ENCODE data around the gene PCSK5.
A peak's percentile ranks its signal among the peaks of the same experiment; 100 is the strongest.

Gene PCSK5

DNA sequence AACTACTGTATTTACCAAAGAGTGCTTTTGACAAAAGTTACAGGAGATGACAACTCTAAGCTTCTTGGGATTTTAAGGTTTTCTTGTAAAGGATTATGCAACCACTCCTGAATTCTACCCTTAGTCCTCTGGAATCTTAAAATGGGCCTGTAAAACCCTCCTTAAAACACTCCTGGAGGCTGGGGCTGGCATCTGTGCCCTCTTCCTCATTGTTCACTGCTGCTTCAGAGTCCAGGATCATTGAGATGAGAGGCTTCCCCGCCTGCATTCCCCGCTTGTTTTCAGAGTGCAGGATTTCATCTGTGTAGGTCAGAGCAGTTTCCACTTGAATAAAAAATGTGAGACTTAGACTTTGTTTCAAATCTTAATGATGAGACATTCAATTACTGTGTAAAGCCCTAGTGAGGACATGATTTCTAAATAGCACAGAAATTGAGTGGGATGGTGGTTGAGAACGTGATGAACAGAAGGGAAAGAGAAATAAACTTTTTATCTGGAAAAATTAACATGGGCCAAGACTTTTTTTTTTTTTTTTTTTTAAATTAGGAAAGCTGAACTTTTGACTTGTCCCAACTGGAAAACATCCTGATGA is 40.4 kb downstream of the PCSK5 start:
- TF ChIP-seq, protein P1, sequence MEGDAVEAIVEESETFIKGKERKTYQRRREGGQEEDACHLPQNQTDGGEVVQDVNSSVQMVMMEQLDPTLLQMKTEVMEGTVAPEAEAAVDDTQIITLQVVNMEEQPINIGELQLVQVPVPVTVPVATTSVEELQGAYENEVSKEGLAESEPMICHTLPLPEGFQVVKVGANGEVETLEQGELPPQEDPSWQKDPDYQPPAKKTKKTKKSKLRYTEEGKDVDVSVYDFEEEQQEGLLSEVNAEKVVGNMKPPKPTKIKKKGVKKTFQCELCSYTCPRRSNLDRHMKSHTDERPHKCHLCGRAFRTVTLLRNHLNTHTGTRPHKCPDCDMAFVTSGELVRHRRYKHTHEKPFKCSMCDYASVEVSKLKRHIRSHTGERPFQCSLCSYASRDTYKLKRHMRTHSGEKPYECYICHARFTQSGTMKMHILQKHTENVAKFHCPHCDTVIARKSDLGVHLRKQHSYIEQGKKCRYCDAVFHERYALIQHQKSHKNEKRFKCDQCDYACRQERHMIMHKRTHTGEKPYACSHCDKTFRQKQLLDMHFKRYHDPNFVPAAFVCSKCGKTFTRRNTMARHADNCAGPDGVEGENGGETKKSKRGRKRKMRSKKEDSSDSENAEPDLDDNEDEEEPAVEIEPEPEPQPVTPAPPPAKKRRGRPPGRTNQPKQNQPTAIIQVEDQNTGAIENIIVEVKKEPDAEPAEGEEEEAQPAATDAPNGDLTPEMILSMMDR (conservative IDR thresholded peaks at IDR 0.05; ENCODE audit: low read depth, low read length): no peak
- peak; percentile 17 for DNase-seq (ENCODE audit: low read depth)
- no peak overlapping the region for H3K4me3 ChIP-seq (ENCODE audit: low read depth, low read length)

DNA sequence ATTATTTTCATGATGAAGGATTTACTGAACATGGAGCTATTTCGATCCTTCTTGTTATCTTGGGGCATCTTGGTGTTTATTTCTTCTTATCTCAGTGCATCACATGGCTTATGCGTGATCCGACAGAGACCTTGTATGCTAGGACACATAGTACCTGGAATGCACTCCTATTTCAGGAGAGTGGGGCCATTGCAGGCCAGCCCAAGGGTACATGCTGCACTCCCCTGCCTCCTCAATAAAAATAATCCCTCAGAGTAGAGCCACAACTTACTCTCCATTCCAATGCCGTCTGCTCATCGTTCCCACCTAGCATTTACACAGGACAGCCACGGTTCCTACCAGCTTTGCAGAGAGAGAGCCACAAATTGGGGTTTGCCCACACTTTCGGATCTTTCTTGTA is 43.5 kb downstream of the PCSK5 start:
- DNase-seq (ENCODE audit: low read depth): no peak
- TF ChIP-seq, protein P1 (conservative IDR thresholded peaks at IDR 0.05; ENCODE audit: low read depth, low read length): no peak
- no peak overlapping the region for H3K4me3 ChIP-seq (ENCODE audit: low read depth, low read length)

DNA sequence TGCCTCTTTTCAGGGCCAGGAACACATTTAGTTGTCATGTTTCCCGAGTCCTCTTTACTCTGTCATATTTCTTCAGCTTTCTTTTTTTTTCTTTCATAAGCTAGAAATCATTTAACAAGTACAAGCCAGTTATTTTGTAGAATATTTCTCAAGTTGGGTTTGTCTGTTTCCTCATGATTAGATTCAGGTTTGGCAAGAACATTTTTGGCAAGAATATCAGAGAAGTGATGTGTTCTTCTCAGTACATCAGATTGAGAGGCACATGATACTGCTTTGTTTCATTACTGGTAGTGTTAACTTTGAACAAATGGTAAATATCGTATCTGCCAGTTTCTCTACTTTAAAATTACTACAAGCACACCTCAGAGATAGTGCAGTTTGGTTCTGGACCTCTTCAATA is 45.1 kb downstream of the PCSK5 start:
- TF ChIP-seq, protein P1 (conservative IDR thresholded peaks at IDR 0.05; ENCODE audit: low read depth, low read length): no peak
- no peak for DNase-seq (ENCODE audit: low read depth)
- H3K4me3 ChIP-seq (ENCODE audit: low read depth, low read length): no peak overlapping the region

DNA sequence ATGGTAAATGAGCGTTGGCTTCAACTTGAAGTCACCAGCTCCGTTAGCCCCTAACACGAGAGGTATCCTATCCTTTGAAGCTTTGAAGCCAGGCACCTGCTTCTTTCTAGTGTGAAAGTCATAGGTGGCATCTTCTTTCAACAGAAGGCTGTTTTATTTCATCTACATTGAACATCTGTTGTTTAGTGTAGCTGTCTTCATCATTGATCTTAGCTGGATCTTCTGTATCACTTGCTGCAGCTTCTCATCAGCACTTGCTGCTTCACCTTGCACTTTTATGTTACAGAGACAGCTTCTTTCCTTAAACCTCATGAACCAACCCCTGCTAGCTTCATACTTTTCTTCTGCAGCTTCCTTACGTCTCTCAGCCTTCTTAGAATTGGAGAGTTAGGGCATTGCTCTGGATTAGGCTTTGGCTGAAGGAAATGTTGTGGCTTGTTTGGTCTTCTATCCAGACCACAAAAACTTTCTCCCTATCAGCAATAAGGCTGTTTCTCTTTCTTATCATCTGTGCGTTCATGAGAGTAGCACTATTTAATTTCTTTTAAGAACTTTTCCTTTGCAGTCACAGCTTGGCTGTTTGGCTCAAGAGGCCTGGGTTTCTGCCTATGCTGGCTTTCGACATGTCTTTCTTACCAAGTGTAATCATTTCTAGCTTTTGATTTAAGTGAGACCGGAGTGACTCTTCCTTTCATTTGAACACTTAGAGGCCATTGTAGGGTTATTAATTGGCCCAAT is 47.2 kb downstream of the PCSK5 start:
- TF ChIP-seq, protein P1 (conservative IDR thresholded peaks at IDR 0.05; ENCODE audit: low read depth, low read length): no peak
- H3K4me3 ChIP-seq (ENCODE audit: low read depth, low read length): no peak overlapping the region
- no peak for DNase-seq (ENCODE audit: low read depth)

DNA sequence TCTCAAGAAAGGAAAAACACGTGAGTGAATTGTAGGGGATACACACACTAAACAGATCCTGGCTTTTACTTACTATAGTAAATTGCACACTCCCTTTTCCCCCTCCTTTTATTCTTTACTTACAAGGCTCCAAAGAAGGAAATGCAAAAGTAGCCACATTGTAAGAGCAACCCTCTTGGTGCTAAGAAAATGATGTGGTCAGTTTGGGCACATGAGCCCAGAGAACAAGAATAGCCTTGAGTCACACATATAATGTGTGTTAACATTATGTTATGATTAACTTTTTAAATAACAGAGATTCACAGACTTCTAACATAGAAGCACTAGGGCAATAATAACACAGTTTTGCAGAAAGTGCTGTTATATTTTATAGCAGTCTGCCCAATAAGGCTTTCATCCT is 48.5 kb downstream of the PCSK5 start:
- no peak for DNase-seq (ENCODE audit: low read depth)
- no peak overlapping the region for H3K4me3 ChIP-seq (ENCODE audit: low read depth, low read length)
- TF ChIP-seq, protein P1 (conservative IDR thresholded peaks at IDR 0.05; ENCODE audit: low read depth, low read length): no peak

DNA sequence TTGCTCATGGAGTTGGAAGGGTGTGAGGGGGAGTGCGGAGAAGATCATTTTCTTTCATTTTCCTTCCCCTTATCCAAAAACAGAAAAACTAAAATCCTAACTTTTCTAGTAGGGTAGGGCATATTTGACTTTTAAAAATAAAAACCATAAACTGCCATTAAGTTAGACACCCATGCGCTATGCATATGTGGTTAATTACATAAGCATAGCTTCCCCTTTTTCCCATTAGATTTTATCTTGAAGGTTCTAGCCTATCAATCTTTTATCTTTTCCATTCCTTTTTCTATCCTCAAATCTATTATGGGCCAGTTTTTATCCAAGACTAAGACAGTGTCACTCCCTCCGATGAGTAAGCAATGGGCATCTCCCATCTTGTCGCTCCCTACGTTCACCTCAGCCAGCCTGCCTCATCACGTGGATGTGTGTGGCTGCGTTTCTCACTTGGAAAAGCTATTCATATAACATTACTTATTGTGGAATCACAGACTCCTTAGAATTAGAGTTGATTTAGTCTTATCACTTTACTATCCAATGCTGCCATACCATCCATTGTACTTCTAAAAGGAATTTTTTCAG is 49.2 kb downstream of the PCSK5 start:
- TF ChIP-seq, protein P1 (conservative IDR thresholded peaks at IDR 0.05; ENCODE audit: low read depth, low read length): no peak
- DNase-seq (ENCODE audit: low read depth): no peak
- no peak overlapping the region for H3K4me3 ChIP-seq (ENCODE audit: low read depth, low read length)

Data from choroid plexus epithelial cell (primary cell).